H9 (cell line): Measurements from ENCODE around the gene ARHGAP45. TPM values are rescaled to one million over a fixed set of nuclear protein-coding genes. Genes with fewer than 3 reads are reported as not detected.

ENCODE experiments used
- DNase-seq: peaks from one replicate; pipeline ENCODE4 v3.0.0-alpha.2; 2017
- H2AFZ ChIP-seq: one replicate; pipeline ENCODE4 v1.6.1; 2013; ENCODE audit warnings: mild to moderate bottlenecking, low read length, control low read depth, moderate library complexity
- H2AK5ac ChIP-seq: 2 replicates; pipeline ENCODE4 v1.6.1; 2013; ENCODE audit warnings: low read length, control low read depth, mixed read lengths; ENCODE audit not compliant: insufficient read length
- H2BK120ac ChIP-seq: one replicate; pipeline ENCODE4 v1.6.1; 2013; ENCODE audit warnings: low read depth, mild to moderate bottlenecking, low read length, control low read depth, inconsistent platforms; ENCODE audit not compliant: poor library complexity, severe bottlenecking
- H2BK12ac ChIP-seq: 2 replicates; pipeline ENCODE4 v1.6.1; 2013; ENCODE audit warnings: low read length, control low read depth, mixed read lengths, low read depth; ENCODE audit not compliant: insufficient read length
- H2BK15ac ChIP-seq: 2 replicates; pipeline ENCODE4 v1.6.1; 2013; ENCODE audit warnings: low read depth, low read length, control low read depth
- H2BK20ac ChIP-seq: one replicate; pipeline ENCODE4 v1.6.1; 2013; ENCODE audit warnings: low read depth, mild to moderate bottlenecking, low read length, control low read depth, inconsistent platforms; ENCODE audit not compliant: poor library complexity, severe bottlenecking
- H2BK5ac ChIP-seq: 2 replicates; pipeline ENCODE4 v1.6.1; 2013; ENCODE audit warnings: low read length, control low read depth, mixed read lengths; ENCODE audit not compliant: insufficient read length
- H3K14ac ChIP-seq: 2 replicates; pipeline ENCODE4 v1.6.1; 2013; ENCODE audit warnings: low read length, control low read depth; ENCODE audit not compliant: insufficient read depth
- H3K18ac ChIP-seq: 2 replicates; pipeline ENCODE4 v1.6.1; 2013; ENCODE audit warnings: low read depth, mild to moderate bottlenecking, mixed read lengths, low read length, control low read depth; ENCODE audit not compliant: insufficient read length
- H3K23ac ChIP-seq: 2 replicates; pipeline ENCODE4 v1.6.1; 2013; ENCODE audit warnings: low read length, control low read depth, mixed read lengths, low read depth; ENCODE audit not compliant: insufficient read length
- H3K23me2 ChIP-seq: 2 replicates; pipeline ENCODE4 v1.6.1; 2013; ENCODE audit warnings: low read depth, mild to moderate bottlenecking, mixed read lengths, low read length, control low read depth; ENCODE audit not compliant: insufficient read length, poor library complexity, severe bottlenecking
- H3K27ac ChIP-seq: 2 replicates; pipeline ENCODE4 v1.5.1; 2013; ENCODE audit warnings: low read length, control low read depth, mixed read lengths, low read depth; ENCODE audit not compliant: insufficient read length
- H3K27me3 ChIP-seq: 2 replicates; pipeline ENCODE4 v1.6.1; 2013; ENCODE audit warnings: low read length, control low read depth, inconsistent platforms; ENCODE audit not compliant: insufficient read depth
- H3K4ac ChIP-seq: 2 replicates; pipeline ENCODE4 v1.6.1; 2013; ENCODE audit warnings: low read depth, mild to moderate bottlenecking, control low read depth, inconsistent platforms, low read length, moderate library complexity
- H3K4me1 ChIP-seq: 2 replicates; pipeline ENCODE4 v1.6.1; 2013; ENCODE audit warnings: low read length, control low read depth, inconsistent platforms; ENCODE audit not compliant: insufficient read depth
- H3K4me2 ChIP-seq: 2 replicates; pipeline ENCODE4 v1.6.1; 2013; ENCODE audit warnings: low read length, control low read depth, mixed read lengths; ENCODE audit not compliant: insufficient read length, insufficient read depth
- H3K56ac ChIP-seq: 2 replicates; pipeline ENCODE4 v1.6.1; 2013; ENCODE audit warnings: low read depth, mild to moderate bottlenecking, mixed read lengths, low read length, control low read depth; ENCODE audit not compliant: insufficient read length
- H3K79me1 ChIP-seq: 2 replicates; pipeline ENCODE4 v1.6.1; 2013; ENCODE audit warnings: low read depth, mild to moderate bottlenecking, moderate library complexity, low read length, control low read depth, inconsistent platforms; ENCODE audit not compliant: insufficient read depth, poor library complexity, severe bottlenecking
- H3K79me2 ChIP-seq: 2 replicates; pipeline ENCODE4 v1.6.1; 2013; ENCODE audit warnings: low read length, control low read depth, inconsistent platforms; ENCODE audit not compliant: insufficient read depth
- H3K9ac ChIP-seq: 2 replicates; pipeline ENCODE4 v1.6.1; 2013; ENCODE audit warnings: low read length, control low read depth, mixed read lengths; ENCODE audit not compliant: insufficient read length; ENCODE audit errors: extremely low read depth
- H3K9me3 ChIP-seq: one replicate; pipeline ENCODE4 v1.6.1; 2013; ENCODE audit warnings: low read depth, low read length, inconsistent platforms; ENCODE audit not compliant: control insufficient read depth
- H3T11ph ChIP-seq: one replicate; pipeline ENCODE4 v1.6.1; 2013; ENCODE audit warnings: mild to moderate bottlenecking, low read length, control low read depth, inconsistent platforms
- H4K20me1 ChIP-seq: one replicate; pipeline ENCODE4 v1.6.1; 2013; ENCODE audit not compliant: control insufficient read depth, insufficient read length, insufficient read depth
- H4K5ac ChIP-seq: 2 replicates; pipeline ENCODE4 v1.6.1; 2013; ENCODE audit warnings: low read depth, mild to moderate bottlenecking, mixed read lengths, low read length, control low read depth; ENCODE audit not compliant: insufficient read length
- H4K8ac ChIP-seq: replicated peaks from 2 replicates; pipeline ENCODE4 v1.6.1; 2013; ENCODE audit warnings: low read length, control low read depth, mixed read lengths, low read depth; ENCODE audit not compliant: insufficient read length
- H4K91ac ChIP-seq: 2 replicates; pipeline ENCODE4 v1.6.1; 2013; ENCODE audit warnings: low read depth, mild to moderate bottlenecking, moderate library complexity, mixed read lengths, low read length, control low read depth; ENCODE audit not compliant: insufficient read length
- H3K27ac Mint-ChIP-seq, 3 experiments: 2 replicates in 2 of 3; 3 replicates in 1 of 3; pipeline ENCODE4 v1.8.0; 2020 to 2021; ENCODE audit warnings: mixed read lengths in 3 of 3, mild to moderate bottlenecking in 1 of 3, moderate library complexity in 1 of 3
- H3K27me3 Mint-ChIP-seq: 2 replicates; pipeline ENCODE4 v1.8.0; 2021; ENCODE audit warnings: low read depth, mild to moderate bottlenecking, moderate library complexity, mixed read lengths
- H3K36me3 Mint-ChIP-seq, 3 experiments: 2 replicates in 2 of 3; 3 replicates in 1 of 3; pipeline ENCODE4 v1.8.0; 2020 to 2021; ENCODE audit warnings: low read depth in 3 of 3, mixed read lengths in 3 of 3; ENCODE audit not compliant: insufficient read depth in 1 of 3
- H3K4me1 Mint-ChIP-seq, 2 experiments: 2 replicates each; pipeline ENCODE4 v1.8.0; 2020; ENCODE audit warnings: mixed read lengths in 2 of 2
- H3K4me3 Mint-ChIP-seq, 2 experiments: 2 replicates in 1 of 2; 3 replicates in 1 of 2; pipeline ENCODE4 v1.8.0; 2020 to 2021; ENCODE audit warnings: mild to moderate bottlenecking in 2 of 2, mixed read lengths in 2 of 2, moderate library complexity in 1 of 2
- H3K9me3 Mint-ChIP-seq, 2 experiments: 2 replicates in 1 of 2; 3 replicates in 1 of 2; pipeline ENCODE4 v1.8.0; 2020; ENCODE audit warnings: mild to moderate bottlenecking in 2 of 2, mixed read lengths in 2 of 2, moderate library complexity in 1 of 2
- WGBS: extraction: QIAGEN DNeasy Blood & Tissue Kit; methylation state at CpG from one replicate; pipeline ENCODE4 v1.1.7; 2013; ENCODE audit warnings: missing lambda C conversion rate, low lambda C conversion rate, mixed read lengths; ENCODE audit not compliant: insufficient read length; ENCODE audit errors: extremely low coverage; 5-methylcytosine and 5-hydroxymethylcytosine counted together
- total RNA-seq: library from RNA; stranded (reverse); gene quantifications from 2 replicates; pipeline ENCODE4 v1.2.1, GENCODE V29; 2021
- TF ChIP-seq, protein P1 (sequence below): fragments of 200-600 bp; sonication (generic); conservative IDR thresholded peaks from 3 replicates; pipeline ENCODE4 v1.8.0; 2021; ENCODE audit warnings: antibody characterized with exemption, mild to moderate bottlenecking

Gene ARHGAP45
- total RNA-seq, 1 experiment from 2014 or later: 39.8 TPM

DNA sequence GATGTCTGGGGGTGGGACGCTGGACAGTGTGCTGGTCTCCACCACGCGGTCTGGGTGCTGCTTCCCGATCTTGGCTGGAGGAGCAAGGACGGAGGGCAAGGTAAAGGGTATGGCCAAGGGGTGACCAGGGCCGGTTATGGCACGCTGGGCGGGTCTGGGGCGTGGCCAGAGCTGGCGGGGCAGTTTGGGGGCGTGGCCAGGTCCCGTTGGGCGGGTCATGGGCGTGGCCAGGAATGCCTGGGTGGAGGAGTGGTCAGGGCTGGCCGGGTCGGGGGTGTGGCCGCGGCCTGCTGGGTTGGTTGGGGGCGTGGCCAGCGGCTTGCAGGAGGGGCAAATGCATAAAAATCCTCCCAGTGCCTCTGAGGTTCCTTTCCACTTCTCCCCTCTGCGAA is 56.0 kb downstream of the ARHGAP45 start:
- Histone ChIP-seq H4K5ac (no peak overlapping the region), H2BK12ac (no peak overlapping the region), H2AFZ (no peak overlapping the region), H3K4me2 (no peak overlapping the region), H3T11ph (no peak overlapping the region), H4K8ac (no peak overlapping the region), H3K56ac (no peak overlapping the region), H3K4me1 (no peaks in the 10 kb centered on the region), H2BK5ac (no peak overlapping the region), H3K23me2 (no peaks in the 10 kb centered on the region), H3K9me3 (no peaks in the 10 kb centered on the region), H3K27me3 (no peaks in the 10 kb centered on the region), H3K79me1 (no peaks in the 10 kb centered on the region), H2BK20ac (no peak overlapping the region), H3K18ac (no peak overlapping the region), H3K23ac (no peak overlapping the region), H4K91ac (no peak overlapping the region), H3K14ac (no peak overlapping the region), H4K20me1 (no peaks in the 10 kb centered on the region), H3K27ac (no peak overlapping the region), H2BK120ac (no peak overlapping the region), H2AK5ac (no peak overlapping the region), H3K4ac (no peak overlapping the region), H3K9ac (no peak overlapping the region), H2BK15ac (no peak overlapping the region), H3K79me2 (no peaks in the 10 kb centered on the region)
- H3K4me3 Mint-ChIP-seq: peak overlapping the region in 1 of 2 experiments; percentile 40; a peak in 2 of 5 replicates
- H3K27ac Mint-ChIP-seq: peak overlapping the region in 1 of 3 experiments; percentile 48; a peak in 1 of 7 replicates
- peak; percentile 90 for DNase-seq
- H3K4me1 Mint-ChIP-seq: peaks cover 2 to 7% of the 10 kb centered on the region in 2 experiments; a peak in 3 of 4 replicates
- peaks cover 14 to 50% (median 37%) of the 10 kb centered on the region in 3 experiments; a peak in 6 of 7 replicates for H3K36me3 Mint-ChIP-seq
- no CpG with 5 or more reads among the region's 21 CpGs for WGBS
- TF ChIP-seq, protein P1, sequence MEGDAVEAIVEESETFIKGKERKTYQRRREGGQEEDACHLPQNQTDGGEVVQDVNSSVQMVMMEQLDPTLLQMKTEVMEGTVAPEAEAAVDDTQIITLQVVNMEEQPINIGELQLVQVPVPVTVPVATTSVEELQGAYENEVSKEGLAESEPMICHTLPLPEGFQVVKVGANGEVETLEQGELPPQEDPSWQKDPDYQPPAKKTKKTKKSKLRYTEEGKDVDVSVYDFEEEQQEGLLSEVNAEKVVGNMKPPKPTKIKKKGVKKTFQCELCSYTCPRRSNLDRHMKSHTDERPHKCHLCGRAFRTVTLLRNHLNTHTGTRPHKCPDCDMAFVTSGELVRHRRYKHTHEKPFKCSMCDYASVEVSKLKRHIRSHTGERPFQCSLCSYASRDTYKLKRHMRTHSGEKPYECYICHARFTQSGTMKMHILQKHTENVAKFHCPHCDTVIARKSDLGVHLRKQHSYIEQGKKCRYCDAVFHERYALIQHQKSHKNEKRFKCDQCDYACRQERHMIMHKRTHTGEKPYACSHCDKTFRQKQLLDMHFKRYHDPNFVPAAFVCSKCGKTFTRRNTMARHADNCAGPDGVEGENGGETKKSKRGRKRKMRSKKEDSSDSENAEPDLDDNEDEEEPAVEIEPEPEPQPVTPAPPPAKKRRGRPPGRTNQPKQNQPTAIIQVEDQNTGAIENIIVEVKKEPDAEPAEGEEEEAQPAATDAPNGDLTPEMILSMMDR: no peak
- no peaks in the 10 kb centered on the region for H3K27me3 Mint-ChIP-seq
- no peaks in the 10 kb centered on the region; a peak in 1 of 5 replicates for H3K9me3 Mint-ChIP-seq
